SU-DHL-6 (cell line): Measurements from ENCODE around the gene CTSA.

Source experiments
- H2AFZ ChIP-seq: fragments of 200-600 bp; sonication (generic); 2 replicates; pipeline ENCODE4 v1.6.1; 2014; ENCODE audit warnings: low read depth, mild to moderate bottlenecking, moderate library complexity, mixed read lengths, antibody characterized with exemption, low read length; ENCODE audit not compliant: severe bottlenecking
- H3F3A ChIP-seq: fragments of 200-600 bp; shearing (Covaris generic); 2 replicates; pipeline ENCODE4 v1.6.0; 2016; ENCODE audit warnings: antibody characterized with exemption, mild to moderate bottlenecking; ENCODE audit not compliant: insufficient read depth
- H3K27ac ChIP-seq: fragments of 200-600 bp; sonication (generic); 2 replicates; pipeline ENCODE4 v1.5.1; 2016; ENCODE audit warnings: low read depth, mild to moderate bottlenecking, low read length, moderate library complexity, mixed read lengths
- H3K27me3 ChIP-seq: fragments of 200-600 bp; sonication (generic), shearing (Covaris generic); 2 replicates; pipeline ENCODE4 v1.6.0; 2014; ENCODE audit warnings: mild to moderate bottlenecking, low read length
- H3K36me3 ChIP-seq: fragments of 200-600 bp; sonication (generic); 2 replicates; pipeline ENCODE4 v1.6.1; 2014; ENCODE audit warnings: mild to moderate bottlenecking, low read length, mixed read lengths
- H3K4me2 ChIP-seq: fragments of 300-600, 200-600 bp; shearing (Covaris generic), sonication (generic); 2 replicates; pipeline ENCODE4 v1.6.0; 2014; ENCODE audit warnings: low read length, low read depth, mild to moderate bottlenecking; ENCODE audit not compliant: poor library complexity, severe bottlenecking
- H3K4me3 ChIP-seq: fragments of 200-600 bp; sonication (generic); 2 replicates; pipeline ENCODE4 v1.5.1; 2014; ENCODE audit warnings: antibody characterized with exemption, low read length, mild to moderate bottlenecking, mixed read lengths; ENCODE audit not compliant: insufficient read depth, poor library complexity, severe bottlenecking
- H3K79me2 ChIP-seq: fragments of 200-600 bp; sonication (generic); 2 replicates; pipeline ENCODE4 v1.6.1; 2014; ENCODE audit warnings: mild to moderate bottlenecking, low read length, moderate library complexity; ENCODE audit not compliant: insufficient read depth
- H3K9ac ChIP-seq: fragments of 200-600 bp; sonication (generic); 2 replicates; pipeline ENCODE4 v1.7.0; 2014; ENCODE audit warnings: mild to moderate bottlenecking, low read length
- H3K9me2 ChIP-seq: fragments of 200-600 bp; sonication (generic); replicated peaks from 2 replicates; pipeline ENCODE4 v1.6.1; 2014; ENCODE audit warnings: low read length; ENCODE audit not compliant: insufficient read depth
- H3K9me3 ChIP-seq: fragments of 200-600 bp; sonication (generic); 2 replicates; pipeline ENCODE4 v1.6.1; 2014; ENCODE audit warnings: low read length, mixed read lengths; ENCODE audit not compliant: insufficient read depth
- H4K20me1 ChIP-seq: fragments of 200-600 bp; sonication (generic); 2 replicates; pipeline ENCODE4 v1.6.1; 2014; ENCODE audit warnings: low read depth, mild to moderate bottlenecking, antibody characterized with exemption, low read length, moderate library complexity, mixed read lengths
- EZH2phosphoT487 ChIP-seq: fragments of 200-600 bp; sonication (generic), shearing (Covaris generic); conservative IDR thresholded peaks from 2 replicates; pipeline ENCODE4 v1.6.1; 2018; ENCODE audit warnings: mild to moderate bottlenecking, antibody characterized with exemption, low read length, moderate library complexity, mixed read lengths
- TF ChIP-seq, protein P1 (sequence below): fragments of 200-600 bp; sonication (generic); IDR thresholded peaks from one replicate; pipeline ENCODE4 v1.5.1; 2017; ENCODE audit warnings: antibody characterized with exemption, mild to moderate bottlenecking, low read length, moderate library complexity; ENCODE audit not compliant: insufficient read depth, poor library complexity, severe bottlenecking

CTSA gene

GRCh38 chr20:45867136-45867818 is 23.9 kb upstream of the CTSA start:
- H3K4me3 ChIP-seq = no peak overlapping the region
- no peaks in the 10 kb centered on the region for H3K9me2 ChIP-seq
- no peak overlapping the region for H3K27ac ChIP-seq
- H3K79me2 ChIP-seq = no peaks in the 10 kb centered on the region
- no peaks in the 10 kb centered on the region for H3K9me3 ChIP-seq
- TF ChIP-seq, protein P1, sequence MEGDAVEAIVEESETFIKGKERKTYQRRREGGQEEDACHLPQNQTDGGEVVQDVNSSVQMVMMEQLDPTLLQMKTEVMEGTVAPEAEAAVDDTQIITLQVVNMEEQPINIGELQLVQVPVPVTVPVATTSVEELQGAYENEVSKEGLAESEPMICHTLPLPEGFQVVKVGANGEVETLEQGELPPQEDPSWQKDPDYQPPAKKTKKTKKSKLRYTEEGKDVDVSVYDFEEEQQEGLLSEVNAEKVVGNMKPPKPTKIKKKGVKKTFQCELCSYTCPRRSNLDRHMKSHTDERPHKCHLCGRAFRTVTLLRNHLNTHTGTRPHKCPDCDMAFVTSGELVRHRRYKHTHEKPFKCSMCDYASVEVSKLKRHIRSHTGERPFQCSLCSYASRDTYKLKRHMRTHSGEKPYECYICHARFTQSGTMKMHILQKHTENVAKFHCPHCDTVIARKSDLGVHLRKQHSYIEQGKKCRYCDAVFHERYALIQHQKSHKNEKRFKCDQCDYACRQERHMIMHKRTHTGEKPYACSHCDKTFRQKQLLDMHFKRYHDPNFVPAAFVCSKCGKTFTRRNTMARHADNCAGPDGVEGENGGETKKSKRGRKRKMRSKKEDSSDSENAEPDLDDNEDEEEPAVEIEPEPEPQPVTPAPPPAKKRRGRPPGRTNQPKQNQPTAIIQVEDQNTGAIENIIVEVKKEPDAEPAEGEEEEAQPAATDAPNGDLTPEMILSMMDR = no peak
- TF ChIP-seq EZH2phosphoT487 = no peak
- no peaks in the 10 kb centered on the region for H4K20me1 ChIP-seq
- H2AFZ ChIP-seq = no peak overlapping the region
- no peaks in the 10 kb centered on the region for H3F3A ChIP-seq
- H3K36me3 ChIP-seq = no peaks in the 10 kb centered on the region
- no peaks in the 10 kb centered on the region for H3K27me3 ChIP-seq
- H3K4me2 ChIP-seq = no peak overlapping the region
- H3K9ac ChIP-seq = no peak overlapping the region

DNA sequence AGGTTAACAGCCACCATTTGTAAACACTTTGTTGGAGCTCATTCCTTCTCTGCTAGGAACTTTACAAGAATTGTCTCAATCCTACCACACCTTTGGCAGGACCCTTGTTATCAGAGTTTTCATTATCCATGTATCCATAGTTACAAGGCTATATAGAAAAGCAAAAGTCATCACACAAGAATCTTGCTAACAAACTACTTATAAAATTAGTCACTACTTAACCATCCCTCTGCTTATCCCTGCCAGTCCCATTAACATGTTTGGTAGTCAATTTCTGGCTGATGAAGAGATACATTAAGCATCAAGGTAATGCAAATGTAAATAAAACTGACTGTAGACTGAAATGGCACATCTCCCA is 23.3 kb upstream of the CTSA start:
- no peak for TF ChIP-seq EZH2phosphoT487
- TF ChIP-seq, protein P1 = no peak
- Histone ChIP-seq H3K4me2 (no peak overlapping the region), H3K27ac (no peak overlapping the region), H3K27me3 (no peaks in the 10 kb centered on the region), H3K9ac (no peak overlapping the region), H3K79me2 (no peaks in the 10 kb centered on the region), H3K36me3 (no peaks in the 10 kb centered on the region), H3K4me3 (no peak overlapping the region), H3K9me2 (no peaks in the 10 kb centered on the region), H4K20me1 (no peaks in the 10 kb centered on the region), H3F3A (no peaks in the 10 kb centered on the region), H3K9me3 (no peaks in the 10 kb centered on the region), H2AFZ (no peak overlapping the region)

DNA sequence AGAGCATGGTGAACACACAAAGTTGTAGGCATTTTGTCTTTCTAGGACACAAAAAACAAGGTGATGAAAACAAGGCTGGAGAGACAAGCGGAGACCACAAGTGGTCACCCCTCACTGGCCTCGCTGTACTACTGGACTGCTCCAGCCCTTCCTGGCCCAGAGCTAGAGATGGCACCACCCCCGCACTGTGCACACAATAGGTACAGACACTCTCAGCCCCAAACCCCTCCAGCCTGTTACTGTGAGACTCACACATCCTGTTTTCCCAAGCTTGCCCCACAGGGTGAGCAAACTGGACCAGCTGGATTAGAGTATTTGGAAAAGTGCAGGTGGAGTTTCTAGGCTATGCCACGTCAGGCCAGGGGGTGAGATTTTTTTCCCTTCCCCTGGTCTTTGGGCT is 18.5 kb upstream of the CTSA start:
- Histone ChIP-seq H3K9ac (no peak overlapping the region), H3K4me3 (no peak overlapping the region), H3K9me2 (no peaks in the 10 kb centered on the region), H3F3A (no peaks in the 10 kb centered on the region), H3K79me2 (no peaks in the 10 kb centered on the region), H4K20me1 (no peaks in the 10 kb centered on the region), H3K36me3 (no peaks in the 10 kb centered on the region), H3K9me3 (no peaks in the 10 kb centered on the region), H3K4me2 (no peak overlapping the region), H3K27me3 (no peaks in the 10 kb centered on the region), H3K27ac (no peak overlapping the region), H2AFZ (no peak overlapping the region)
- TF ChIP-seq EZH2phosphoT487 = no peak
- TF ChIP-seq, protein P1 = no peak
